Glomerular visceral epithelial cell (primary cell): ENCODE measurements around the gene SEPTIN3.

Experiments
- DNase-seq: peaks from one replicate; pipeline ENCODE4 v3.0.0-alpha.2; 2016; ENCODE audit errors: extremely low spot score

The SEPTIN3 gene, protein sequence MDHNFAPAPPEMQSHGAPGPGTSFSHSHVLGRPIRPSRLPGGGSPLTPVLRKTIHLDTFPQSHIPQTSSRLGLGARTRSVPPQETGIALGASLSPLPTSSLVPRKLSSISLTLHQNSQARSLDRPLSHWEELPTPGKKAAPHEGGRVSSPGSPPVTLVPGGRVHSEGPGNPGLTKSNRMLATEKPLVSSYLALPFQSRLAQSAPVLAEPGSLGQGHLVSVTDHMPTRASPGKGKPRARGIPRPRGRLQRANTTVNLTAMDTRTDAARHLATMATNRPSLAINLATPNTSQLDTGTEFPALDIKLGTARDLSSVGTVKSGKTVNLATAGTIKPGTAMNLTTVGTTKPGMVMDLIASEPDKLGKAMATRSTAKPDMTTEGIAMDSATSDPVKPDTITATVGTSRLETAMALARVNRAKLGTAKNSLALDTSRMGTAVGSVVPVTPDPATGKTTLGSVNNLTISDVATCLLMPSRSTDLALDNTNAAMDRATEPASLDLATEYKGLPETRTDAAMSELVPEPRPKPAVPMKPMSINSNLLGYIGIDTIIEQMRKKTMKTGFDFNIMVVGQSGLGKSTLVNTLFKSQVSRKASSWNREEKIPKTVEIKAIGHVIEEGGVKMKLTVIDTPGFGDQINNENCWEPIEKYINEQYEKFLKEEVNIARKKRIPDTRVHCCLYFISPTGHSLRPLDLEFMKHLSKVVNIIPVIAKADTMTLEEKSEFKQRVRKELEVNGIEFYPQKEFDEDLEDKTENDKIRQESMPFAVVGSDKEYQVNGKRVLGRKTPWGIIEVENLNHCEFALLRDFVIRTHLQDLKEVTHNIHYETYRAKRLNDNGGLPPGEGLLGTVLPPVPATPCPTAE

DNA sequence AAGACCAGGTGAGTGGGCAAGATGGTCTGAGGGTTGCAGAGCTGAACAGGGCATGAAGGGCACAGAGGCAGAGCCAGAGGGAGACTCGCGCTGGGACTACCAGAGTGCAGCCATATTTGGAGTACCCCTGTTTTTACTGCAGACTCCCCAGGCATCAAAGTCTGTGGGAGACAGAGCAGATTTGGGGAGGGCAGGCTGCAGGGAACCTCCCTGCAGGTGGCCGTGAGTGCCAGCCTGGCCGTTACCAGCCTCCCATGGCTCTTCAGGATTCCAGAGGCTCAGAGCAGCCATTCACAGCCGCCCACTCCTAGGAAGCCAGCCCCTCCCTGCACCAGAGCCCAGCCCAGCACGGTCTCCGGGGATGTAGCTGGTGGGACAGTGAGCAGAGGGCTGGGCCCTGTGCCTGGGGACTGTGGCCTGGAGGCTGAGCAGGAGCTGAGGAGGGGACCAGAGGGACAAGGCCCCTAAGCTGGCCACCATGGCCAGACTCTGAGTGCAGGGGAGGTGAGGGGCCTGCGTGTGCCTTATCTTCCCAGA lies at the start of gene SEPTIN3:
SEPTIN3 (plus strand) TSS at position 334 of the 537 bp plus-strand sequence. CDS start 2,050 bp downstream, outside the sequence.
- no peak for DNase-seq

- no peak for DNase-seq
Observed at GRCh38 chr22:41920271-41920976, 48.8 kb upstream of the SEPTIN3 start.

- DNase-seq = no peak
Observed at GRCh38 chr22:41922328-41922727, 46.9 kb upstream of the SEPTIN3 start.

DNA sequence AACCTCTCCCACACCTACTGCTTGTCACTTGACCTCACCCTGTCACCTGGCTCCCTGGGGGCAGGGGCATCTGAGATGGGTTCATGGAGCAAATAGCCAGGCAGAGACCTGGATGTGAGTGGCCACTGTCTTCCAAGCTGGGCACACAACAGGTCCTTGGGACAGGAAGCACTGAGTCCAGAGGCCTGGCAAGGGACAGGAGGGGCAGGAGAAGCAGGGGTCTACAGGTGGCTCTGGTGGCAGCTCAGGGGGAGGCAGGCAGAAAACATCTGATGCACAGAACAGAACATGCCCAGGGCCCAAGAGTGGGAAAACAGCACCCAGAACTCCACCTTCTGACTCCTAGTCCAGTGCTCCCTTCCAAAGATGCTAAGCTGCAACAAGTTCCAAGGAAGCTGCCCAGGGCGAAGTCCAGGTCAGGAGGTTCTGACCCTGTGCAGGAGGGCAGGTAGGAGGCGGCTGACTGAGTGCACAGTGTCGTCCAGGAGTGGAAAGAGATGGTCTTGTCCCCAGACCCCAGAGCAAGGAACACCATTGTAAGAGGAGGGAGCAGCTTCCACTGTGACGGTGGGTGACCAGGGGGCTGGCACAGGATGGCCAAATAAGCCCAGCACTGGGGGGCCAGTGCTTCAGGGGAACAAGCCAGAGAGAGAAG lies 46.2 kb upstream of the SEPTIN3 start:
- DNase-seq = no peak

DNA sequence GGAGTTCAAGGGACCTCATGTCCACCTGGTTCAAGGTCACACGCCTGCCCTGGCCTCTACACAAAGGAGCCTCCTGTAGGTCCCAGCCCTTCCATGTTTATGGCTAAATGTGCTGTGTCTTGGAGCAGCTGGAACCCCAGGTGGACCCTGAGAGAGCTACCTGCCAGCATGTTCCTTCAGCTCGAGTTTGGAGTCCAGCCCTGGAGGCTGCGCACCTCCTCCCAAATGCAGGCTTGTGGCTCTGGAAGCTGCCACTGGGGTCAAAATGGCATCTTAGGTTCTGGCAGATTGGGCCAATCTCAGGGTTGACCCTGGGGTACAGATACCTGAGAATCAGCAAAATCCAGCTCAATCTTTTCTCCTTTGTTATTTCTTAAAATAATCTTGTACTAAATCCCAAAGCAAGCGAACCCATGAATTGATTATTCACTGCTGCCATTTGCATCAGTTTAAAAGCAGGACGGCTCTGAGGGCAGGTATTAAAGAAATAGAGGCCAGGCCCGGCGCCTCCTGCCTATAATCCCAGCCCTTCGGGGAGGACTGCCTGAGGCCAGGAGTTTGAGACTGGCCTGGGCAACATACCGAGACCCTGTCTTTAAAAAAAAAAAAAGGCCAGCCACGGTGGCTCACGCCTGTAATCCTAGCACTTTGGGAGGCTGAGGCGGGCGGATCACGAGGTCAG lies 45.5 kb upstream of the SEPTIN3 start:
- no peak for DNase-seq

GRCh38 chr22:41925783-41926460 lies 43.3 kb upstream of the SEPTIN3 start:
- DNase-seq = peak; percentile 46

DNA sequence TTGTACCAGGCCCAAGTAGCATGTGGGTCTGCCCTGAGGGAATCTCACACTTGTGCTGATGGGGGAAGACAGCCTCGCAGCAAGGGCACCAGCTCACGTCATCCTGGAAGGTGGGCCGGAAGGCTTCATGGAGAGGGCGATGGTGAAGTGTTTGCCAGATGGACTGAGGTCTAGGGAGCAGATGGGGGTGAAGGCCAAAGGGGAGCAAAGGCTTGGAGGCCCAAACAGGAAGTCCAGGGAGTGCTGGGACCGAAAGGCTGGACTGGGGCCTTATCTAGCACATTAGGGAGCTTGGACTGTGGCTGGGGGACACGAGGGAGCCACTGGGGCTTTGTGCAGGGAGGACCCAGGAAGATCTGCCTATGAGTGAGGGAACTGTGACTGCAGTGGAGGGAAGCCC lies 41.4 kb upstream of the SEPTIN3 start:
- no peak for DNase-seq

DNA sequence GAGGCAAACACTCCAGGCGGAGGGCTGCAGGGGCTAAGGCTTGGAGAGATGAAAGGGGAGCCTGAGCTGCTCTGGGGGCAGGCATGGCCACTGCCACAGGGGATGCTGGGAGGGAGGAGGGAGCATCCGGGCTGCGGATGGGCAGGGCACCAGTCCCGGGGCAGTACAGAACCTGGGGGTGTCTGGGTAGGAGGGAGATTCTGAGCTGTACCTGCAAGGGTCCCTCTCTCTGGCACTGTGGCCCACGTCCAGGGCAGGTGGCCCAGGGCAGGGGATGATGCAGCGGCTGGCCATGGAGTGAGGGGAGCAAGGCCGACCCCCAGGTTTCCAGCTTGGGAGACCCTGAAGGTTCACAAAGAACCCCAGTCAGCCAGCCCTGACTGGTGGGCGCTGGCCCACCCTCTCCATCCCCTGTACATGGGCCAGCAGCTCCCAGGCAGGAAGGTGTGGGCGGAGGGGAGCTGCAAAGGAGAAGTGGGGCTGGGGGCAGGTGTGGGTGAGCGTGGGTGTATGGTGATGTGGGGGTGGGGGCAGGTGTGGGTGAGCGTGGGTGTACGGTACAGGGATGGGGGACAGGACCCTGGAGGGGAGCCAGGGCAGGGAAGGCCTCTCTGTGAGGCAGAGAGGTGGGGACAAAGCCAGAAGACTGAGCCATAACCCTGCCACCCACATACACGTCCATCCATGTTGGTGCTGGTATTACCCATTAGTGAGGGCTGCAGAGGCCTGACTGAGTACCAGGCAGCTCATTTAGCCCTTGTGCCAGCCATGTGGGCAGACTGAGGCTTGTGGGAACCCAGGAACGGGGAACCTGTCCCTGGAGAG lies 40.4 kb upstream of the SEPTIN3 start:
- no peak for DNase-seq

GRCh38 chr22:41929418-41929810 lies 39.8 kb upstream of the SEPTIN3 start:
- DNase-seq = no peak

DNA sequence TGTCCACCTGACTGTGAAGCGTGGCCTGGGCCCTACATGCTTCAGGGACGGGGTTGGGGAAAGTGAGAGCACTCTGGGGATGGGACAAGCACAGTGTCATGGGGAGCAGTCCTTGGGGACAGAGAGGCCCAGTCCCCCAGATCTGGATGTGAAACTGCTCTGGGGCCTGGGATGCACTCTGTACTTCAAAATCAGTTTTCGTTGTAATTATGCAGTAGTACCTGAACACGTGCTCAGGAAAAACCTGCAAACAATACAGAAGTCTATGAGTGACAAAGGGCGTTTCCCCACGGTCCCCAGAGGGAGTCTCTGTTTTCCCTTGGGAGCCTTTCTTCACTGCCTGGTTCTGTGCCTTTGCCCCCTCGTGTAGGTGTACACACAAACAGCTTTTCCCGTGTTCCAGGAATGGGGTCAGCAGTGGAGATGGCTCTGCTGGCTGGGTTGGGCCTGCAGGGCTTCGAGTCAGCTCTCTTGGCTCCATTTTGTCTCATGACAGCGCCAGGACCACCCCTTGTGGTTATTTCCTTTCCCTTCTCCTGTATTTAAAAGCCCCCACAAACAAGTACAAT lies 37.5 kb upstream of the SEPTIN3 start:
- no peak for DNase-seq

- no peak for DNase-seq
Observed at GRCh38 chr22:41932353-41932752, 36.9 kb upstream of the SEPTIN3 start.

GRCh38 chr22:41933411-41934177 lies 35.6 kb upstream of the SEPTIN3 start:
- DNase-seq = no peak

- DNase-seq = no peak
Observed at GRCh38 chr22:41934284-41935014, 34.8 kb upstream of the SEPTIN3 start.

- no peak for DNase-seq
Observed at GRCh38 chr22:41935015-41935351, 34.3 kb upstream of the SEPTIN3 start.

GRCh38 chr22:41935509-41935908 lies 33.7 kb upstream of the SEPTIN3 start:
- no peak for DNase-seq

DNA sequence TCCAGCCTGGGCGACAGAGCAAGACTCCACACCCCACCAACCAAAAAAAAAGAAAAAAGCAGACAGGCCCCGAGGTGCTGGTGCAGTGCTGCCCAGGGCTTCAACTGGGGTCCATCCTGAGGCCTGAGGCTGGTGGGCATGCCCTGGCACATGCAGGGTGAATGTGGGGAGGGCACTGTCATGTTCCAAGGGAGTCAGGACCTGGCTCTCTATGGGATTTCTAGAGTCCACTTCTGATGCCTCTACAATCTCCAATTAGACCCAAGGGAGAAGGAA lies 32.4 kb upstream of the SEPTIN3 start:
- no peak for DNase-seq

DNA sequence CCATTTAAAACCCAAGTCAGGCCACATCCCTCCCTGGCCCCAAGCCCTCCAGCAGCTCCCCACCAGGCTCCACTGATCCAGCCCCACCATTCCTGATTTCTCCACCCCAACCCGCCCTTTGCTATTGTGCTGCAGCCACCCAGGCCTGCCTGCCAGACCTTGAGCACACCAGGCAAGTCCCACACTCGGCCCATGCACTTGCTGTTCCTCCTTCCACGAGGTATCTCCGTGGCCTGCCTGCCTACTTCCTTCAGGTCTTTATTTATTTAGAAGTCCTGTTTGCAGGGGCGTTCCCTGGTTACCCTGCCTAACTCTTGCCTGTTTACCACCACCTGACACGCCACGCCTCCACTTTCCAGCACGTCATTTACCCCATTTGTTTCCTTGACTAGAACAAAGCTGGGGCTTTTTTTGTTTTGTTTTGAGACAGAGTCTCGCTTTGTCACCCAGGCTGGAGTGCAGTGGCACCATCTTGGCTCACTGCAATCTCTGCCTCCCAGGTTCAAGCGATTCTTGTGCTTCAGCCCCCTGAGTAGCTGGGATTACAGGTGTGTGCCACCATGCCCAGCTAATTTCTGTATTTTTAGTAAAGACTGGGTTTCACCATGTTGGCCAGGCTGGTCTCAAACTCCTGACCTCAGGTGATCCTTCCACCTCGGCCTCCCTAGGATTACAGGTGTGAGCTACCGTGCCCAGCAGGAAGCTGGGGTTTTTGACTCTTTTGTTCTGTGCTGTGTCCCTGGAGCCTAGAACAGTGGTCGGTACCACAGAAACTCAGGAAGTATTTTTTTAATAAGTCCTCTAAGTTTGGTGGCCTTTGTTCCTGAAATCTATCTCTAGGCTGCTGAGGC lies 29.0 kb upstream of the SEPTIN3 start:
- no peak for DNase-seq
